Esophagus muscularis mucosa (tissue), 4 donors: ENCODE data around the gene PRKACG.

ENCODE experiments used
- EP300 ChIP-seq: sonication (generic); formaldehyde crosslinking; IDR thresholded peaks from one replicate; pipeline ENCODE4 v1.6.1; 2017; ENCODE audit warnings: antibody characterized with exemption
- POLR2A ChIP-seq: fragments of 450-650 bp; IDR thresholded peaks from one replicate; pipeline ENCODE4 v1.6.1; 2017; ENCODE audit warnings: antibody characterized with exemption, moderate library complexity, mild to moderate bottlenecking, low read depth
- TF ChIP-seq, protein P1 (sequence below), 3 experiments: fragments of 200-600 bp in 2 of 3; fragments of 450-650 bp in 1 of 3; sonication (generic) in 2 of 3; IDR thresholded peaks; one replicate each; pipeline ENCODE4 v1.5.1; 2017 to 2019; ENCODE audit warnings: antibody characterized with exemption in 3 of 3, mild to moderate bottlenecking in 2 of 3, moderate library complexity in 1 of 3

DNA sequence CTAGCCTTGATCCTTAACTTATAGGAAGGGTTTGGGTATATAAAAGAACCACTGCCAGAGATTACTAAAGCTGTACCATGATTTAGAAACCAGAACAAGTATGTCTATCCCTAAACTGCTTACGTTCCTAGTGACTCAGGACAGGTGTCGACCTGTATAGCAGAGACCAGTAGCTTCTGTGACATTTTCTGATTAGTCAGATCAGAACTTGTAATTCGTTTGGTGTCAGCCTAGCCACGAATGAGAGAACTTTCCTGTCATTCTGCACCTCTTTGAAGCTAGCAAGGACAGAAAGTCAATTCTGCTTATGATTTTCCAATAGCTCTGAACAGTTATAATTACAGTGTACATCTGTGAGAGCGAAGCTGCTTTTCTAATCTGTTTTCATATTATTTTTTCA, 39.5 kb downstream of the PRKACG start:
- TF ChIP-seq, protein P1, sequence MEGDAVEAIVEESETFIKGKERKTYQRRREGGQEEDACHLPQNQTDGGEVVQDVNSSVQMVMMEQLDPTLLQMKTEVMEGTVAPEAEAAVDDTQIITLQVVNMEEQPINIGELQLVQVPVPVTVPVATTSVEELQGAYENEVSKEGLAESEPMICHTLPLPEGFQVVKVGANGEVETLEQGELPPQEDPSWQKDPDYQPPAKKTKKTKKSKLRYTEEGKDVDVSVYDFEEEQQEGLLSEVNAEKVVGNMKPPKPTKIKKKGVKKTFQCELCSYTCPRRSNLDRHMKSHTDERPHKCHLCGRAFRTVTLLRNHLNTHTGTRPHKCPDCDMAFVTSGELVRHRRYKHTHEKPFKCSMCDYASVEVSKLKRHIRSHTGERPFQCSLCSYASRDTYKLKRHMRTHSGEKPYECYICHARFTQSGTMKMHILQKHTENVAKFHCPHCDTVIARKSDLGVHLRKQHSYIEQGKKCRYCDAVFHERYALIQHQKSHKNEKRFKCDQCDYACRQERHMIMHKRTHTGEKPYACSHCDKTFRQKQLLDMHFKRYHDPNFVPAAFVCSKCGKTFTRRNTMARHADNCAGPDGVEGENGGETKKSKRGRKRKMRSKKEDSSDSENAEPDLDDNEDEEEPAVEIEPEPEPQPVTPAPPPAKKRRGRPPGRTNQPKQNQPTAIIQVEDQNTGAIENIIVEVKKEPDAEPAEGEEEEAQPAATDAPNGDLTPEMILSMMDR (IDR thresholded peaks at IDR 0.05), result no peak
- TF ChIP-seq POLR2A (no peak), EP300 (no peak)
